Fibroblast of the aortic adventitia (primary cell): ENCODE measurements around the gene SLC7A1. TPM values are rescaled to one million over a fixed set of nuclear protein-coding genes. Genes with fewer than 3 reads are reported as not detected.

Experiments
- DNase-seq: peaks from one replicate; pipeline ENCODE4 v3.0.0-alpha.2; 2010; ENCODE audit warnings: low read depth
- H3K4me3 ChIP-seq: 2 replicates; pipeline ENCODE4 v1.5.1; 2011; ENCODE audit warnings: low read depth, mild to moderate bottlenecking, control low read depth, low read length, moderate library complexity
- CTCF ChIP-seq: IDR thresholded peaks from 2 replicates; pipeline ENCODE4 v1.5.1; 2011; ENCODE audit warnings: mild to moderate bottlenecking, low read length, control low read depth, inconsistent platforms; ENCODE audit not compliant: insufficient read depth
- total RNA-seq: library from RNA; depleted of rRNA; stranded (reverse); fragments of >200 nt; gene quantifications from 2 replicates; pipeline ENCODE4 v1.2.3, GENCODE V29; 2012; ENCODE audit warnings: low replicate concordance

Gene SLC7A1
- total RNA-seq, 1 donor, result 33.1 TPM

DNA sequence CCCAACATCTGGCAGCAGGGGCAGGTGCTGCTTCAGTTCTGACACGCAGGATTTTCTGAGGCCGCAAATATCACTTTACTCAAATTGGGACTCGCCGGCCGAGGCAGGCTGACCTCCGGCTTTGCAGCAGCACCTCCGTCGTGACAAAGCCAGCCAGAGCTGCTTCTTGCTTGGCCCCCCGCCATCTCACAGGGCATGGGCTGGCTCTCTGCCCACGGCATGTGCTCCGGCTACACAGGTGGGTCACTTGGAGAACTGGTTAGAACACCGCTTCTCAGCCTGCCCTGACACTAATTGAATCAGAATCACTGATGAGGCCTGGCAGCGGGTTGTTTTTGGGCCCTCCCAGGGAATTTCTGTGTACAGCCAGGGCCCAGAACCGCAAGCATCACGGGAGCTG, 112.3 kb downstream of the SLC7A1 start:
- no peak for DNase-seq
- no peak for TF ChIP-seq CTCF
- no peak overlapping the region for H3K4me3 ChIP-seq

GRCh38 chr13:29482504-29482903, 113.0 kb downstream of the SLC7A1 start:
- DNase-seq, result no peak
- TF ChIP-seq CTCF, result no peak
- no peak overlapping the region for H3K4me3 ChIP-seq

DNA sequence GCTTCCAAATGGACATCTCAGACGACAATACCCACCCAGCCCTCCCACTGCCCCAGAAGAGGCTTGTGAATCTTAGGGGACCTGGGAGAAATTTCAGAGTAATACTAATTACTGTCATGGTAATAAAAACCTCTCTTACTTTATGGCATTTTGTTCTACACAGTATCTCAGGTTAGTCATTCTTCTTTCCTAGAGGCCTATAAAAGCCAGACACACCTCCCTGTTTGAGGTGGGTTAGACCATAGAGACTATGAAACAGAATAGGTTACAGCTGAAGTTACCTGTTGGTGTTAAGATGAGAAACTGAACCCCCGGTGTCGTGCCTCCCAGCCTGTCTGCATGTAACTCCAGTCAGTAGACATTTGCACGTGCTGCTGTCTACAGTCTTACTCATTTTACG, 113.9 kb downstream of the SLC7A1 start:
- DNase-seq, result no peak
- TF ChIP-seq CTCF, result no peak
- H3K4me3 ChIP-seq, result no peak overlapping the region

DNA sequence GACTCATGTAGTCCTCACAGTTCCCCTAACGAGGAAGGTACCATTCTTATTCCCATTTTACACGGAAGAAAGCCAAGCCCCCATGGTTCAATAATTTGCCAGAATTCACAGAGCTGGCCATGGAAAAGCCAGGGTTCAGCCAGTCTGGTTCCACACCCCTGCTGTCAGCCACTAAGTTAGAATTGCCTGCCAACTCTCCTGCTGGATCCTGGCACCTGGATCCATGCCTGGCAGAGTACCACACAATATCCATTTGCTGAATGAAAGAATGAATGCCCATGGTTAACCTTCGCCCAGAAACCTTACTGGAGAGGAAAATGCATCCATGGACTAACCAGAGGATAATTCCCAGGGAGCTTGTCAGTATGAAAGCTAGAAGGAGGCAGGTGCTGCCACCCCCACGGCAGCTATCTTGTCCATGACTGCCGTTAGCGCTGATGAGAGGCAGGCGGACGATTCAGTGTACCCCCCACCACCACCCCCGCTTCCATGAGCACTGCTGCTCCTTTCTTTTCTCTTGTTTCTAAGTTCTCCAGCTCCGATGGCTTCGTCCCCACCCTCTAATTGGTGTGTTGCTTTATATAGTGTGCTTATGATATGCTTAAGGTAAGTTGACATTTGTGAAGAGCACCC, 114.5 kb downstream of the SLC7A1 start:
- no peak for TF ChIP-seq CTCF
- no peak overlapping the region for H3K4me3 ChIP-seq
- DNase-seq, result no peak

GRCh38 chr13:29479716-29480492, 115.6 kb downstream of the SLC7A1 start:
- no peak for DNase-seq
- H3K4me3 ChIP-seq, result no peak overlapping the region
- TF ChIP-seq CTCF, result no peak

GRCh38 chr13:29476046-29476445, 119.4 kb downstream of the SLC7A1 start:
- no peak for DNase-seq
- no peak overlapping the region for H3K4me3 ChIP-seq
- no peak for TF ChIP-seq CTCF
